GM18870 (cell line): ENCODE results near the gene PLG.
A peak's percentile ranks its signal among the peaks of the same experiment; 100 is the strongest.
"Not testable (repeated sequence)": the region's sequence is repeated elsewhere in the genome, so short reads cannot be mapped to it uniquely, and the experiment has no call there.

Source experiments
- ATAC-seq: cut with Tn5 transposase; IDR thresholded peaks from one replicate; pipeline ENCODE4 v1.9.1; 2021; ENCODE audit warnings: moderate library complexity; ENCODE audit not compliant: unreplicated experiment

The PLG gene

DNA sequence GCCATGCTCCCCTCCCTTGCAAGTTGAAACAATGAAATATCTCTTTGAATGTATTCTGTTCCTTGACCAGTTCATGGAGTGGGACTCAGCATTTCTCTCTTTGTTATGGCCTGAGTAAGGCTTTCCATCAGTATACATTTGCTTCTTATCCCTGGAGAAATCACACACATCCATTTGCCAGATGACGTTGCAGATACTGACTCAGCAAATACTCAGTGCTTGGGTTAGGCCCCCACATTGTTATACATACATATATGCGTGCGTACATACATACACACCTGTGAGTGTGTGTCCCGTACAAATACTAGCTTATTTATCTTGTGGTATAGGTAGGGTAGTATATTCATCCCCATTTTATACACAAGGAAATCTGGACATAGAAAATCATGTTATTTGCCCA is 72.4 kb downstream of the PLG start:
- ATAC-seq = no peak

DNA sequence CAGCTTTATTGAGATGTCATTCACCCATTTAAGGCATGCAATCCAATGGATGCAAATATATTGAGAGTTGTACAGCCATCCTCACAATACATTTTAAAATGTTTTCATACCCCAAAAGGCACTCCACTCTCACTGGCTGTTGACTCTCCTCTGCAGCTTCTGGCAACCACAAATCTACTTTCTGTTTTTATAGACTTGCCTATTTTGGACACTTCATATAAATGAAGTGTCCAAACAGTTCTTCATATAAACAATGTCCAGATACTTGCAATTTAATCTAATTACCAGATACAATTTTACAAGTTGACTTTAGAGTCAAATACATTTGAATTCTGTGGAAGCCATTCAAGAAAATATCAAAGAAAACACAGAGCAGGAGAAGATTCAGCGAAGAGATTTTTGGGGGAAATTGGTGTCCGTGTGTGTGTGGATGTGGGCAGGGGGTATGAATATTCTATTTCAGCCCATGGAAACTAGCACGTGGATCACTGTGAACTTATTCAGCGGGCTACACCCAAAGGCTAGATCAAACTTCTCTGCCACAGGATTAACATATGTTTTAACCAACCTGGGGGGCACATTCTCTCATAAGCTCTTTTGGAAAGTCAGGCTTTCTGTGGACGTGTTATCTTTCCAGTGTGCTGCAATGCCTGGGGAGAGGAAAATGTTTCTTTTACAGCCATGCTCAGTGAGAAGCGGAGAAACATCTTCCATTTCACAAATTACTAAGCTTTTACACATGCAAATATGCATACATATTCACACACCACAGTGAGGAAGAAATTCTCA is 73.9 kb downstream of the PLG start:
- peak; percentile 63 for ATAC-seq

DNA sequence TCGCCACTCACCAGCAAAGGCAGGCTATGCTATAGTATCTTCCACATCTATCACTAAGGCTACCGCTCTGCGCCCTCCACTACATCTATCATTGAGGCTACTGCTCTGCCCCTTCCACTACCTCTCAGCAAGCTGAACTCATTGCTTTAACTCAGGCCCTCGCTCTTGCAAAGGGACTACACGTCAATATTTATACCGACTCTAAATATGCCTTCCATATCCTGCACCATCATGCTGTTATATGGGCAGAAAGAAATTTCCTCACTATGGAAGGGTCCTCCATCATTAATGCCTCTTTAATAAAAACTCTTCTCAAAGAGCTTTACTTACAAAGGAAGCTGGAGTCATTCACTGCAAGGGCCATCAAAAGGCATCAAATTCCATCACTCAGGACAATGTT is 77.1 kb downstream of the PLG start:
- ATAC-seq = not testable (repeated sequence)

DNA sequence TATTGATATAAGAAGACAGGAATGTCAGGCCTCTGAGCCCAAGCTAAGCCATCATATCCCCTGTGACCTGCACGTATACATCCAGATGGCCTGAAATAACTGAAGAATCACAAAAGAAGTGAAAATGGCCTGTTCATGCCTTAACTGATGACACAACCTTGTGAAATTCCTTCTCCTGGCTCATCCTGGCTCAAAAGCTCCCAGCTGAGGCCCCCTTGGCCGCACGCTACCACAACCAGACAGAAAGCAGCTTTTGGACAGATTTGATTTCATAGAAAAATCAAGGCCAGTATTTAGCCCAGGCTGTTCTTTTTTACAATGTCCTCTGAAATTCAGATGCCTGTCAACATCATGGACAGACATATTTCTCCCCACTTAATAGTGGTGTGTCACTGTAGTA is 78.6 kb downstream of the PLG start:
- ATAC-seq = not testable (repeated sequence)

DNA sequence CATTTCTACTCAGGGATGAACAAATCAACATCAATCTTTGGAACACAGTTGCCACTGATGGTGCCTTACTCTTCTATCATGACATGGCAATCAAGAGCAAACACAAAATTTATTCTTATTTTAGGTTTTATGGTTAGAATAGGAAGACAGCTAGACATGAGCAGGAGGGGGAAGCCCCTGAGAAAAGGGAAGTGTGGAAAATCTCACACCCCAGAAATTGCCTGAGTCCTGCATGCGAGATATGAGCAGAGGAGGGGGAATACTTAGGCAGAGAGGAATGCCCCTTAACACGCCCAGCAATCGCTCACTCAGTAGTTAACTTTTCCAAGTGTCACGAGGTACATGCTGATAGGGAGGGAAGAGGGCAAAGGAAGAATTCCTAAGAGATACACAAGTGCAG is 79.3 kb downstream of the PLG start:
- no peak for ATAC-seq

DNA sequence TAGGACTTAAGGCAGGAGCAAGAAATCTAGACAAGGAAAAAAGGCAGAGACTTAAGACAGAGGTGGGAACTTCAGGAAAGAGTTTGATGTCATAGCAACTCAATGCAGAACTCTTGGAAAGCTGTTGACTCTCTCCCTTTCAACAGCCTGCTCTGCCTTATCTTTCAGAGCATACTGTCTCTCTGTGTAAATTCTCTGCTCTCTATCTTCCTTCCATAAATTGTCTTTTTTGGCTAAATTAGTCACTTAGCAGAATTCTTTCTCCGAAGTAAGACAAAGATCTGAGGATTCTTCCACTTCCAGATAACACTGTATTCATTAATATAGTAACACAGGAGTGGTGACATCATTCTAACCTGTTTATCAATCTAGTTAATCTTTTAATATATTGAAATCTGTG is 80.2 kb downstream of the PLG start:
- ATAC-seq = no peak

DNA sequence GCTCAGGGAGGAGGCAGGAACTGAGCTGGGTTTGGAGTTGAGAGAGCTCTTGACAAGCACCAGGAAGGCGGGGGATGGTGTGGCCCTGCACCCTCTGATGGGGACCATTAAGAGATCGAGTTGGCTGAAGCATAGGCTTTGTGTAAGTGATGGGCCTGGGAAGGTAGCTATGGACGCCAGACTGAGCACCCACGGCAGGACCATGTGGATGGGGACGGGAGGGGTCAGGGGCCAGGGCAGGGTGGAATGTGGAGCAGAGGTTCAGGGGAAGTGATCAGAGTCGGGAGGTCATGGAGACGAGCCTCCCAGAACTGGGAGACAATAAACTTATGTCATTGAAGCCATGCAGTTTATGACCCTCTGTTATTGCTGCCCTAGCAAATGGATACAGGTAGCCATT is 81.7 kb downstream of the PLG start:
- no peak for ATAC-seq

DNA sequence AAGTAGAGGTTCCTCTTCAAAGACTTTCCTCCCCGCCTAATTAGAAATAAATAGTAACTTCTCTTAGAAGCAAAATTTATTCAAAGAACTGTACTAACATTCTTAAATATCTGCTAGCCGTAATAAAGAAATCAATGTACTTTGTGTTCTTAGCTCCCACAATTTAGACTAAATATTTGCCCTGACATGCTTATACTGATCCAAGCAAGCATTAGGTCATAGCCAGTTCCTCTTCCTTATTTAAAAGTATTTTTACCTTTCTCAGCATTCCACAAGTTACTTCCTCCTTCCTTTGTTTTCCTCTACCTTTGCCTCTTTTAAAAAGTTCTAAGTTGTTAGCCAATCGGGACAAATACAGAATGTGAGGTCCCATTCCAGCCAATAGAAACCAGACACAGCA is 86.1 kb downstream of the PLG start:
- not testable (repeated sequence) for ATAC-seq

DNA sequence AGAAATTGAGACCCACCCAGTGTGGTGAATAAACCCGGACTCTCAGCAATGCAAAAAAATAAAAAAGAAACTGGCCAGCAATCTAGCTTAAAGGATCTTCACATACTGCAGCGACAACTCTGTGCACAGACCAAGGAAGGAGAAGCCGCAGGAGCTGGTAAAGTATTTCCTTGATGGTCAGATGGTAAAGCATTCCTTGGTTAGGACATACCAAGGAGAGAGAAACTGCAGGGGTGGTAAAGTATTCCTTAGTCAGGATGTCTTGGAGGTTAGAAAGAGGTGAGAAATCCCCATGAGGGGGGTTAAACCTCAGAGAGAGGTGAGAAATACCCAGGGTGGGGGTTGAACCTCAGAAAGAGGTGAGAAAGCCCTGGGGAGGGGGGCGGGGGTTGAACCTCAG is 86.8 kb downstream of the PLG start:
- ATAC-seq = no peak

DNA sequence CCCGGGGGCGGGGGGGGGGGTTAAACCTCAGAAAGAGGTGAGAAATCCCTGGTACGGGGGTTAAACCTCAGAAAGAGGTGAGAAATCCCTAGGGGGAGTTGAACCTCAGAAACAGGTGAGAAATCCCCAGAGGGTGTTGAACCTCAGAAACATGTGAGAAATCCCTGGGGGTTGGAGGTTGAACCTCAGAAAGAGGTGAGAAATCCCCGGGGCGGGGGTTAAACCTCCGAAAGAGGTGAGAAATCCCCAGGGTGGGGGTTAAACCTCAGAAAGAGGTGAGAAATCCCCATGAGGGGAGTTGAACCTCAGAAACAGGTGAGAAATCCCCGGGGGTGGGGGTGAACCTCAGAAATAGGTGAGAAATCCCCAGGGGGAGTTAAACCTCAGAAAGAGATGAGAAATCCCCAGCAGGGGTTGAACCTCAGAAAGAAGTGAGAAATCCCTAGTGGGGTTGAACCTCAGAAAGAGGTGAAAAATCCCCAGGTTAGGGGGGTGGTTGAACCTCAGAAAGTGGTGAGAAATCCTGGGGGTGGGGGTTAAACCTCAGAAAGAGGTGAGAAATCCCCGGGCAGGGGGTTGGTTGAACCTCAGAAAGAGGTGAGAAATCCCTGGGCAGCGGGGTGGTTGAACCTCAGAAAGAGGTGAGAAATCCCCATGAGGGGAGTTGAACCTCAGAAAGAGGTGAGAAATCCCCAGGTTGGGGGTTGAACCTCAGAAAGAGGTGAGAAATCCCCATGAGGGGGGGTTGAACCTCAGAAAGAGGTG is 87.4 kb downstream of the PLG start:
- ATAC-seq = no peak

DNA sequence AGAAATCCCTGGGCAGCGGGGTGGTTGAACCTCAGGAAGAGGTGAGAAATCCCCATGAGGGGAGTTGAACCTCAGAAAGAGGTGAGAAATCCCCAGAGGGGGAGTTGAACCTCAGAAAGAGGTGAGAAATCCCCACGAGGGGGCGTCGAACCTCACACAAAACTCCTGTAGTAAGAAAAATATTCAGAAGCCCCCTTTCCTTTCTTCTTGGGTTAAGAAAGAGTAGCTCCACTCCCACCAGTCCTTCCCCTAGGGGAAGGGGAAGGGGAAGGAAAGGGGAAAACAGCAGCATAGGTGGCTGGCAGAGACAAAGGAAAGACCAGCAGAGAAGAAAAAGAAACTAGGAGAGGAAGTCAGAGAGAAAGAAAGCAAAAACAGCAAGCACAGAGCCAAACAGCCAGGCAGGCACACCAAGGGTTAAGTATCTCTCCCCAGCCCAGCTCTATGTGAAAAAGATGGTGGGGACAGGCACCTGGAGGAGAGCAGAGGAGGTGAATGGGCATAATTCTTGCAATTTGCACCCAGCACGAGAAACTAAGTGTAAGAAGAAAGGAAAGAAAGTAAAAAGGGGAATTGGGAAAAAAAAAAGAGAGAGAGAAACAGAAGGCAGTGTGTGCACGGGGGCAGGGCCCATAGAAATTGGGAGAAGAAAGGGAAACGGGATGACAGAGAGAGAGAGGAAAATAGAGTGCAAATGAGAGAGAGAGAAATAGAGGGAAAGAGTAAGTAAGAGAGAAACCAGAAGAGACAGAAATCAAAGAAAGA is 88.2 kb downstream of the PLG start:
- ATAC-seq = peak; percentile 25

DNA sequence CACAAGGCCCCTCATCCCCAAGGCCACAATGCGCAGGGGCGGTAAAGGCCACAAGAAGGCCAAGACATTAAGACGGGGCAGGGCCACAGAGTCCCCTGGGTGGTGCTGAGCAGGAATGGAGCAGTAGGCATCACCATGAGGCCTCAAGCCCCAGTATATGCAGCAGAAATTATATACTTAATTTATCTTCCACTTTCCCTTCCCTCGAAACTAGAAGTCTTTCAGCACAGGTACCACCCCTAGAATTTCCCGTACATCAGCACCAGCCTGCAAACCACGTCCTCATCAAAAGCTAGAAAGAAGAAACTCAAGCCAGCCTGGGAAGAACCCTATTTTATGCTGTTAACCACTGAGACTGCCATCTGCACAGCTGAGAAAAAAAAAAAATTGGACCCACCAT is 89.4 kb downstream of the PLG start:
- ATAC-seq = peak; percentile 80

DNA sequence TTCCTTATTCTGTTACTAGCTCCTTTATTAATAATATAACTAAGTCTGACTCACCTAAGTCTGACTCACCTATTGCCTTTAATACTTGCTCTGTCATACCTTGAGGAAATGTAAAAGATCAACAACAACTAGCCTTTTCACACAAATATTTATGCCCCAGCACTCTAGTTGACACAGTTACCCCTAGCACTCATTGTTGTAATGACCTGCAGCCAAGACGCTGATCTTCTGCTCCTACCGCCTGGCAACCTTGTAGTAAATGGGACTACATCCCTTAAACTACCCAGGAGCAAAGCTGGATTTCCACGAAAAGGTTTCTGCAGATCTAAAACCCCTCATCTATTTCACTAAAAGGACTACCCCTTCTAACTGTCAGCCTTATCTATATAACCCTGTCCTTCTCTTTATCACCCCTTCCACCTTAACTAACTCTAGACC is 90.0 kb downstream of the PLG start:
- peak; percentile 62 for ATAC-seq

DNA sequence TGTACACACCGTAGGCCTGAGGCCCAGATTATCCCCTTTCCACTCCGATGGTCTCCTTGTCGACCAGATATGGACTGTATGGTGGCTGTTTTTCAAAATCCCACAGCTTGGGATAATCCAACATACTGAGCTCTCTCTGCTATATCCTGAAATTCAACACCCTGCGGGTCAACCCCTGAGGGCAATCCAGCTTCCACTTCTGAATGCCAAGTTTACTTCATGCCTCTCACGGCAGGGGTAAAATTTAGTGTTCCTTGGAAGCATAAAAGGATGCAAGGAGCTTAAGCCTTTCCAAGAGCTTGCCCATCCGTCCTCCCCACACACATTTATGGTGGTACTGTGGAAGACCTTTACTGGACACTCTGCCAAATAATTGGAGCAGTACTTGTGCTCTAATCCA is 90.7 kb downstream of the PLG start:
- ATAC-seq = no peak

DNA sequence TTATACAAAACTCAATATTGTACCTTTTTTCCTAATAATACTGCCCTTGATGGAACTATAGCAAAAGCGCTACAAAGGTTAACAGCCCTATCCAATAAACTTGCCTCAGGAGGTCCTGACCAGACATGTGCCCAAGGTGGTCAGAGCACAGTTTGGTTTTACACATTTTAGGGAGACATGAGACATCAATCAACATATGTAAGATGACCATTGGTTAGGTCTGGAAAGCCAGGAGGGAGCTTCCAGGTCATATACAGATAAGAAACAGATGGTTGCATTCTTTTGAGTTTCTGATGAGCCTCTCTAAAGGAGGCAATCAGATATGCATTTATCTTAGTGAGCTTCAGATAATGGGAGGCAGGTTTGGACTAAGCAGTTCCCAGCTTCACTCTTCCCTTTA is 91.6 kb downstream of the PLG start:
- no peak for ATAC-seq

DNA sequence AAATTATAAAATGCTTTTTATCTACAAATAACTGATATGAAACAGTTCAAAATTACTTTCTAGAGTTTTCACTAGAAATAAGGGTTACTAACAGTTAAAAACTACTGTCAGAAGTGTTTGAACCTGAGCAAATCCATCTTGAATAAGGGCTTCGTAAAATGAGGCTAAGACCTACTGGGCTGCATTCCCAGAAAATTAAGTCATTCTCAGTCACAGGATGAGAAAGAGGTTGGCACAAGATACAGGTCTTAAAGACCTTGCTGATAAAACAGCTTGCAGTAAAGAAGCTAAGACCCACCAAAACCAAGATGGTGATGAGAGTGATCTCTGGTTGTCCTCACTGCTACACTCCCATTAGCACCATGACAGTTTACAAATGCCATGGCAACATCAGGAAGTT is 93.7 kb downstream of the PLG start:
- ATAC-seq = no peak

DNA sequence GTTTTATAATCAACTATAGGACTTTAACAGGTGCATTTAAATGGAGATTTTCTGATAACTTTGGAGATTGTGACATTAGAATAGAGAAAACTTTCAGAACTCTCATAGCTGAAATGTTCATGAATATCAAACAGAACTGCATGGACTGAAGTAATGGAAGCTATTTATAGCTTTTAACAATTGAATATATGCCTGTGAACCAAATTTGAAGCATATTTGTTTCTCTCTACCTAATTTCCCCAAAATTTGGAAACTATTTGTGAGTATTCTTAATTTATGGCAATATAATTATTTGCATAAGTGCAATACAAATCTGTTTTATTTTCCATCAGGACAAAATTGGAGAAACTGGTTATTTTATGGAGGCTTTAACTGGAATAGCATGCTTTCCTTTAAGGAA is 96.6 kb downstream of the PLG start:
- no peak for ATAC-seq

DNA sequence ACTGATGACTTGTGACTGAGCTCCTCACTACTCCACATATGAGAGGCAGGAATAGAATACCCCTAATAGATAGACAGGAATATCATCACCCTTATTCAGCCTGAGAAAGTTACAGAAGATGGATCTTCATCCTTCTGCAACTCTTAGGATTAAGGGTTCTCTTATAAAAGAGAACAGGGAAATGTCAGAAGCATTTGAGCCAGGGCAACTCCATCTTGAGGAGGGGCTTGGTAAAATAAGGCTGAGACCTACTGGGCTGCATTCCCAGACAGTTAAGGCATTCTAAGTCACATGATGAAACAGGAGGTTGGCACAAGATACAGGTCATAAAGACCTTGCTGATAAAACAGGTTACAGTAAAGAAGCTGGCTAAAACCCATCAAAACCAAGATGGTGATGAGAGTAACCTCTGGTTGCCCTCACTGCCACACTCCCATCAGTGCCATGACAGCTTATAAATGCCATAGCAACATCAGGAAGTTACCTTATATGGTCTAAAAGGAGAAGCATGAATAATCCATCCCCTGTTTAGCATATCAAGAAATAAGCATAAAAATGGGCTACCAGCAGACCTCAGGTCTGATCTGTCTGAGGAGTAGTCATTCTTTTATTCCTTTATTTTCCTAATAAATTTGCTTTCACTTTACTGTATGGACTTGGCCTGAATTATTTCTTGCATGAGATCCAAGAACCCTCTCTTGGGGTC is 97.9 kb downstream of the PLG start:
- ATAC-seq = no peak

DNA sequence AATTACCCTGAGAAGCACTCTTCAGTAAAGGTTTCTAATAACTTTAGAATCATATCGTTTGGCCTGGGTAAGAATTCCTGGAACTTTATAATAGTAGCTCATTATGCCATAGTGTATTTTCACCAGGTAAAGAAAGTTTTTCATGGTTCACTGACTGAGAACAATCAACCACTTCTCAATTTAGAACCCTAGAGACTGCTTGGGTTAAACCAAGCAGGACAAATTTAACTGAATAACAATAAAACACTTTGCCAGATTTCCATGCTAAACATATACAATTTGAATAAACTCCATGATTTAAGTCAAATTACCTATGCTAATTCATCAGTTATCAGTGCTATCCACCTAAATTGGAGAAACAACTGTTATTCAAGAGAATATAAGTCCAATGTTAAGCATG is 99.4 kb downstream of the PLG start:
- no peak for ATAC-seq

DNA sequence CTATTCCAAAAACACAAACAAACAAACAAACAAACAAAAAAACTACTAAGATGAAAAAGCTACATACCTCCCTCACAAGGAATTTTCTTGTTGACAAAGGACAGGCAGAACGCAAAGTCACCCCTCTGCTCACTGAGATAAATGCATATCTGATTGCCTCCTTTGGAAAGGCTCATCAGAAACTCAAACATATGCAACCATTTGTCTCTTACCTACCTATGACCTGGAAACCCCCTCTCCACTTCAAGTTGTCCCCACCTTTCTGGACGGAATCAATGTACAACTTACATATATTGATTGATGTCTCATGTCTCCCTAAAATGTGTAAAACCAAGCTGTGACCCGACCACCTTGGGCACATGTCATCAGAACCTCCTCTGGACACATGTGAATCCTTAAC is 100.0 kb downstream of the PLG start:
- not testable (repeated sequence) for ATAC-seq
